Superior temporal gyrus (tissue), 1 donor: ENCODE data around the gene ELMOD2.
"Not testable (repeated sequence)": the region's sequence is repeated elsewhere in the genome, so short reads cannot be mapped to it uniquely, and the experiment has no call there.

Experiments
- DNase-seq: peaks from one replicate; pipeline ENCODE4 v3.0.0-alpha.2; 2016; ENCODE audit errors: extremely low spot score

The ELMOD2 gene, protein sequence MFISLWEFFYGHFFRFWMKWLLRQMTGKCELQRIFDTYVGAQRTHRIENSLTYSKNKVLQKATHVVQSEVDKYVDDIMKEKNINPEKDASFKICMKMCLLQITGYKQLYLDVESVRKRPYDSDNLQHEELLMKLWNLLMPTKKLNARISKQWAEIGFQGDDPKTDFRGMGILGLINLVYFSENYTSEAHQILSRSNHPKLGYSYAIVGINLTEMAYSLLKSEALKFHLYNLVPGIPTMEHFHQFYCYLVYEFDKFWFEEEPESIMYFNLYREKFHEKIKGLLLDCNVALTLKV

DNA sequence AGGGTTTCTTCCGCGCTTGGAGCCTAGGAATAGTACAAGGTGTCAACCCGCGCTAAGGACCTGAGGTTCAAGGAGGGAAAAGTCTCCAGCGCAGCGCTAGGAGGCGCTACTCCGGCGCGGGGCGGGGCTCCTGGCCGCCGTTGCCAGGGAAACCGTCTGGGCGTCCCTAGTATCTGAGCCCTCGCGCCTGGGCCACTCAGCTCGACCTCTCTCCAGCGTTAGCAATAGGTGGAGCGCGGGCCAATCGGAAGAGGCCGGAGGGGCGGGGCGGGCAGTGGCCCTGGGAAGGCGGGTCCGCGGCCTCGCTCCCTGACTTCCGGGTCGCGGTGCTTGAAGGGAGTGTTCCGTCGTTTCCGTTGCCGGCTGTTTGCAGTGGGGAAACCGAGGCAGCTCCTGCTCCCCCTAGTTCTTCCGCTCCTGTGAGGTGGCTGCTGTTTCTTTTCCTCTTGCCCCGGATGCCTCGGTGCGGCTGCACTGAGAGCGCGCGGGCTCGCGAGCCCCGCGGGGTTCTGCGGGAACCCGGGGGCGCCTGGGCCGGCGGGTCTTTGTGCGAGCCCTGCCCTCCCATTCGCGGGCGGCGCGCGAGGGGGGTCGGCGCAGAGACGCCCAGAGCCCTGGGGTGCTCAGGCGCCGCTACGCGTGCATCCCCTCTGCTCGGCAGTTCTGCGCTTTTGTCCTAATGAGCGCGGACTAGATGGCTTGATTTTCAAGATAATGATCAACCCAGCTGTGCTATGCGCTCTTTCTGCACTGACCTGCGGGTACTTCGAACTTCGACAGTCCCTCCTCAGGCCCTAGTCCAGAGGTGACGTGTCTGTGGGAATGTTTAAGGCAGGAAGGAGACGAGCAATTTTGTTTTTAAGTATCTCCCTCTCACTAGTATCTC, at the start of gene ELMOD2:
TSS of gene ELMOD2 (plus strand) at position 312 of the 886 bp plus-strand sequence. CDS start 1,261 bp downstream, outside the sequence.
- peak; percentile 95 for DNase-seq

DNA sequence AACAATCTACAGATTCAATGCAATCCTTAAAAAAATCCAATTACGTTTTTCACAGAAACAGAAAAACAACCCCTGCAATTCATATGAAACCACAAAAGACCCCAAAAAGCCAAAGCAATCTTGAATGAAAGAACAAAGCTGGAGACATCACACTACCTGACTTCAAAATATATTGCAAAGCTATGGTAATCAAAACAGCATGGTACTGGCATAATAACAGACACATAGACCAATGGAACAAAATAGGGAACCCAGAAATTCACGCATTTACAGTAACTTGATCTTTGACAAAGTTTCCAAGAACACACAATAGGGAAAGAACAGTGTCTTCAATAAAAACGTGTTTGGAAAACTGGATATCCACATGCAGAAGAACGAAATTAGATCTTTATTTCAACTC, 40.5 kb upstream of the ELMOD2 start:
- DNase-seq: no peak

DNA sequence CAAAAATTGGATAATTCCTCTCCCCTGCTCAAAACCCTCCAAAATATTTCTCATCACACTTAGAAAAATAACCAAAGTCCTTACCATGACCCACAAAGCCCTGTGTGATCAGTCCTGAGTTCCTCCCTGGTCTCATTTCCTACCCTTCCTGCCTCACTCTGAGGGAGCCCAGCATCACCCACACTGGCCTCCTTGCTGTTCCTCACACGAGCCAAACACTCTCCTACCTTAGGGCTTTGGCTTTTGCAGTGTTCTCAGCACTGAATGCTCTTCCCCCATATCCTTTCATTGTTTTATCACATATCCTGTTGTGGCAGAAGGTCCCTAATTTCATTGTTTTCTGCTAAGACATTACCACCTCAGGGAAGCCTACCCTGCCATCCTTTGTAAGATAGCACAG, 38.0 kb upstream of the ELMOD2 start:
- DNase-seq: no peak

DNA sequence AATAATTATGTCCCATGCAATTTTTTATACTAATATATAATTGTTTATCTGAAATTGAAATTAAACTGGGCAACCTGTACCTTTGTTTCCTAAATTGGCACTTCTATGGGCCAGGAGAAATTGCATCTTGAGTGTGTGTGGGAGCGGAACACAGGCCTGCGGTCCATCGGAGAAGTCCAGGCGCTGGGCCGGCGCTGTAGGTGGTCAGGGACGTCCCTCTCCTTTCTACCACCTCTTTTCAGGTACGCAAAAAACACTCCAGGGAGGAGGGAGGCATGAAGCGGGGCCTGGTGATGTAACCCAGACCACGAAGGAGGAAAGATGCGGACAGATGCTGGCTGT, 26.6 kb upstream of the ELMOD2 start:
- no peak for DNase-seq

DNA sequence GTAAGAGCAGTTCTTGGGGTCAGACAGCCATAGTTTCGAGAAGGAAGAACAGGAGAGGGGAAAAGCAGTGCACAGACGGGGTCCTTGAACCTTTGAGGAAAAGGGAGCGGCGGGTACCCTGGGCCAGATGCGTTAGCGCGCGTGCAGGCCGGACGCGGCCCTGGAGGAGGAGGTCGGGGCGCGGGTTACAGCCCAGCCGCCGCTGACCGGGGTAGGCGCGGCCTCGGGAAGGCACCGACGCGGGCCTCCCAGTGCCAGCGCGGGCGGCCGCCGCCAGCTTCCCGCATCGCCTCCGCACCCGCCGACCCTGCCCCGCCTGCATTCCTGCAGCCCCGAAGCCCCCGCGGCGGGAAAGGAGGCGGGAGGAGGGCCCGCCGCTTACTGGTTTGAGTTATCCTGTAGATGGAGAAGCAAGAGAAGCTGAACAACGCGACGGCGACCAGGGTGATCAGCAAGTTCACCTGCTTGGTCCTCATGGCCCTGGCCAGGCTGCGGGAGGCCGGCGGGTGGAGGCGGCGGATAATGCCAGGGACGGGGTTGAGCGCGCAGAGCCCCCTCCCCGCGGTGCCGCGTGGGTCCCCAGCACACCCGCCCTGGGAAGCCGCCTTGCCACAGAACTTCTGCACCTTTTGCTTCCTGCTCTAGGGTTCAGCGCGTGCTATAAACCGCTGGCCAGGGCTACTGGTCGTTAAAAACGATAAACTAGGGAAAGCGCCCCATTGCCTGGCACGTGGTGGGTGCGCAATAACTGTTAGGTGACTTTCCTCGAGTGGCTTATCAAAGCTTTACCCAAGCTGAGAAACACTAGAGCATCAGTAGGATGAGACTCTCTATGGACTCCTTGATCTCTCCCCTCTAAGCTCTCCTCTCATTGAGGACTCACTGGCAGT, 26.0 kb upstream of the ELMOD2 start, which contains the start of gene MGAT4D:
TSS of gene MGAT4D (minus strand) at position 547 of the 890 bp plus-strand sequence. CDS start at position 476, 71 bp downstream.
- no peak for DNase-seq

DNA sequence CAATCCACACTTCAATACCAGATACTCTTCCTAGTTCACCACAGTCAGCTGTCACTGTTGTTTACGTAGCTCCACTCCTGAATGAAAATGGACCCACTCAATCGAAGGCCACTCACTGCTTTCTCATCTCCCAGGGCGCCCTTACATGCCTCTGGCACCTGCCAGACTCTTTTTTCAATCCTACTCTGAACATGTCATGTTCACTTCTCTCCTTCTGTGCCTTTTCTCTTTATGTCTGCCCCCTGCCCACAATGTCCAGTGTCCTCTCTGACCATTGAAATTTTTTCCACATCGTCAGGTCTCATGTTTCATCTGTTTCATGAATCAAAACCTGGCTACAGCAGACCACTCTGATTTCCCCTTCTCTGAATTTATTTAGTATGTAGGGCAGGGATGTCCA, 24.6 kb upstream of the ELMOD2 start:
- no peak for DNase-seq

DNA sequence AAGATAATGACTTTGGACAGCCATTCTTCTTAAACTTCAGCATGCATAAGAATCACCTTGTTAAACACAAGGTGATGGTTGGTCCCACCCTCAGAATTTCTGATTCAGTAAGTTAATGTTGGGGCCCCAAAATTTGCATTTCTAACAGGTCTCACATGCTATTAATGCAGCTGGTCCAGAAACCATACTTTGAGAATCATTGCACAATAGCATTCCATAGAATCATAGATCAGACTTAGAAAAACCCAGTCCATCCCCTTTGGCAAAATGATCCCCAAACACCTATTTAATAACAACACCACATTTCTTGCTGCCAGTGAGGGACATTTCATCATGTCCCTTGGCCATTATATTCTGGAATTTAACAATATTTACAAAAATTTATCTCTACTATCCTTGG, 19.7 kb upstream of the ELMOD2 start:
- DNase-seq: no peak

DNA sequence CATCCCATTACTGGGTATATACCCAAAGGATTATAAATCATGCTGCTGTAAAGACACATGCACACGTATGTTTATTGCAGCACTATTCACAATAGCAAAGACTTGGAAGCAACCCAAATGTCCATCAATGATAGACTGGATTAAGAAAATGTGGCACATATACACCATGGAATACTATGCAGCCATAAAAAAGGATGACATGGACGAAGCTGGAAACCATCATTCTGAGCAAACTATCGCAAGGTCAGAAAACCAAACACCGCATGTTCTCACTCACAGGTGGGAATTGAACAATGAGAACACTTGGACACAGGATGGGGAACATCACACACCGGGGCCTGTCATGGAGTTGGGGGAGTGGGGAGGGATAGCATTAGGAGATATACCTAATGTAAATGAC, 10.2 kb upstream of the ELMOD2 start:
- DNase-seq: not testable (repeated sequence)

DNA sequence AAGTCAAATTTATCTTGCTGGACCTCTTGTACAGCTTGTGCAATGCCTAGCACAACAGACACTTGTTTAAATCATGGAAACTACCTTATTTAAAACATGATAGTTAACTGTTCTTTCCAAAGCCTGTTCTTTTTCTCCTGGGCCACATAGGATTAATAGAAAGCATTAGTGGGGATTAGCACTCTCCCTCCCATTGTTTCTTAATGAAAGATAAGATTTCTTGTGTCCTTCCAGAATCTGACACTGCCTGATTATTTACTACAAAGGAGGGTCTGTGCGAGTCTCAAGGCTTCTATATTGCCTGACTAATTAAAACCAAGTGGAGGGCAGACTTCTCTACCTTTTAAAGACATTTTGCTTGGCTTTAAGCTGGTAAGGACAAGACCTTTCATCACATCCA, 8.5 kb upstream of the ELMOD2 start:
- no peak for DNase-seq

DNA sequence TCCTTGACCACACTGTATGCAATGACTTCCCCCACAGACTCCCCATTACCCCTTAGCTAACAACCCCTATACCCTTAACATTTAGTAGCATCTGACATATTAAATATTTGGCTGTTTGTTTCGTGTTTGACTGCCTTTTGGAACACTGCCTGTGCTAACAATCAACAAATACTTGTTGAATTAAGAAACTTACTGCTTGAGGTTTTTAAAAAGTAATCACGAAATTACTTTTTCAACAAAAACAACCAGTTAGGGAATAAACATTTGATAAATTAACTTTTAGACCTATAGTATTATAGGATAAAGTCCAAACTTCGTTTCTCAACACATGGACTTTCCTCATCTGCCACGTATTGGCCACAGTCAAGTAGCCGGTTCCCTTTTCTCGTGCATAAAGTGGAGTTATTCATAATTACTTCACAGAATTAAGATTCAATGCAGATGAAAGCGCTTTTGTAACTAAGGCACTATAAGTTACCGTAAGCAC, 555 bp upstream of the ELMOD2 start:
- DNase-seq: no peak

DNA sequence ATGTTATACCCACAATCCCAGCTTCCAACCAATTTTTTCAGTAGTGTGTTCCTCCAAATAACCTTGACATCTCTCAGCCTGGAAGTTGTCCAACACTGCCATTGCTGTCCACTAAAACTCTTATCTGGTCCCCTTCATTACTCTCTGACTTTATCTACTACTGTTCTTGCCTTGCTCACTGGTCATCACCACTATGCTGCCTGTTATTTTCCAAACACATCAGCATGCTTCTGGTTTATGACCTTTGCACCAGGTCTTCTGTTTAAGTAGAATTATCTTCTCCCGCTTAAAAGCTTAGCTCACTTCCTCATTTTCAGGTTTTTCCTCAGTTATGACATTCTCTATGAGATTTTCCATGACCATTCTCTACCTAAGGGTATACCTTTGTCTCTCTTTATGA, 5.5 kb downstream of the ELMOD2 start:
- DNase-seq: no peak

DNA sequence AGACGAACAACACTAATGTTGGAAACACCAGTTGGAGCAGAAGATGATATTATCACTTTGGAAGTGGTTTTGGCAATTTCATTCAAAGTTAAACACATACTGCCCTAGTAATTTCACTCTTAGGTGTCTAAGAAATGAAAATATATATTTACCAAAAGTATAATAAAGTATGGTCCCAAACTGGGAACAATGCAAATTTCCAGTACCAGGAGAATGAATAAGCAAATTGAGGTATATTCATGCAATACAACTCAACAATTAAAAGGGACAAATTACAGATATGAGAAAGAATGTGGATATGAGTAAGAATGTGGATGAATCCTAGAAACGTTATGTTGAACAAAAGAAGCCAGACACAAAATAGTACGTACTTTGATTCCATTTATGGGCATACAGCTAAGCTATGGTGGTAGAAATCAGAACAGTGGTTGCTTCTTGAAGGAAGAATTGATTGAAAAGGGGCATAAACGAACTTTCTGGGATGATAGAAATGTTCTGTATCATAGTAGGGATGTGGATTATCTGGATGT, 10.0 kb downstream of the ELMOD2 start:
- no peak for DNase-seq

DNA sequence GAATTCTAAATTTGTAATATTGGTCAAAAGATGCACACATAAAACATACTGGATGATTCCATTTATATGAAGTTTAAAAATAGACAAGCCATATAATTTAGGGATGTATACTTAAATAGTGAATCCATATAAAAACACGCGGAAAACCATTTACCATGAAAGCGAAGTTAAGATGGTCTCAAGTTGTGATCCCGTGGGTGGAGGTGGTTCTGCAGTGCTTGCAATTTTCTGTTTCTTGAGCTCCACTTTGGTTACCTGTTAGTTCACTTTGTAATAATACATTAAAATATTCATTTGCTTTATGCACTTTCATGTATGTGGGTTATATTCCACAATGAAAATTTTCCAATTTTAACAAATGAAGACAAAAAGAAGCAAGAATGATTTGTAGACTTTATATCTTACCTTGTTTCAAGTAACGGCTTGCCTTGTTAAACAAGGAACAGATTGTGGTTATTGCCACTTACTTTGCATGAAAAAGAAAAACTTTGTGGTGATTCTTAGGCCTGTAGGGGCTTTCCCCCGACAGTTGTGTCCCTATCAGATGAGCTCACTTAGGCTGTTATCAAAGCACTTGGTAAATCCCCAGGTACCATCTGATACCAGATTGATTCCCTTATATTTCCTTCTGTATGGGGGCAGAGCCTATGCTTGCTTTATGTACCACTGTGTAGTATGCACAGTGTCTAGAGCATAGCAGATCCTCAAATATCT, 32.6 kb downstream of the ELMOD2 start:
- no peak for DNase-seq

DNA sequence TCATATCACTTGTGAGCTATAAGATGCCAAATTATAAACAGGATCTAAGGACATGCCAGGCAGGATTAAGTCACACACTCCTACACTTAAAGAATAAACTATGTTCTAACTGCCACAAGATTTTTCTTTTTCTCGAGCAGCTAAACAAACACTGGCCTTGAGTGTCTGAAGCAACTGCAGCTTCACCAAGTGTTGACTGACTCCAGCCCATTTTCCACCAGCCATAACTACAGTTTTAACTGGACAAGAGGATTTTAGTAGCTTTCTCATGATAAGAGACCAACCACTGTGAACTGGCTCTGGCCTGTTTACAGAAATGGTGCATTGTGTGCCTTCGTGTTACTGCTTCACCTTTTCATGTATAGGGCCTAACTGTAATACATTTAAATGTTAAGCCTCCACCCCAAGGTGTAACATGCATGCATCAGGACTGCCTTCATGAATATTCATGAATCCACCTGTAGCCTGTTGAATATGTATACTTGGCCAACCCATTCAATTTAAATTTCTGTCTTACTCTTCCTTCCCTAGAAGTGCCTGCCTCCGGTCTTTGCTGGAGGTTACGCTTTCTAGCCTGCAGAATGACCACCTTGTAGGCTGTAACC, 34.0 kb downstream of the ELMOD2 start:
- DNase-seq: no peak

DNA sequence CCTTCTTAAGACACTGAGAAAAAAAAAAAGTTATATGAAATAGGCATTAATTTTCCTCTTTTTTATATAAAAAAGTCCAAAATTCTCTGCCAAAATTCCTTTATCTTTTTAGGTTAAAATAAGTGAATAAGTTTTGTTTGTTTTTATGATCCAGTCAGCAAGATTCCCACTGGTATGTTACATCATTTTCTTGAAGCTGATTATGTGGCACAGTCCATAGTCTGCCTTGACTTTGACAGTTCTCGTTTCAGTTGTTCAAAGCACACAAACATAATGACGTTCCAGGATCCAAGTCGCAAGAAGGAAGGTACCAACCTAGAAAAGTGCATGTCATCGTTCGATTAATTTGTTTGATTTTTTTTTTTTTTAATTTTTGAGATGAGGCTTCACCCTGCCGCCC, 35.7 kb downstream of the ELMOD2 start:
- DNase-seq: no peak

DNA sequence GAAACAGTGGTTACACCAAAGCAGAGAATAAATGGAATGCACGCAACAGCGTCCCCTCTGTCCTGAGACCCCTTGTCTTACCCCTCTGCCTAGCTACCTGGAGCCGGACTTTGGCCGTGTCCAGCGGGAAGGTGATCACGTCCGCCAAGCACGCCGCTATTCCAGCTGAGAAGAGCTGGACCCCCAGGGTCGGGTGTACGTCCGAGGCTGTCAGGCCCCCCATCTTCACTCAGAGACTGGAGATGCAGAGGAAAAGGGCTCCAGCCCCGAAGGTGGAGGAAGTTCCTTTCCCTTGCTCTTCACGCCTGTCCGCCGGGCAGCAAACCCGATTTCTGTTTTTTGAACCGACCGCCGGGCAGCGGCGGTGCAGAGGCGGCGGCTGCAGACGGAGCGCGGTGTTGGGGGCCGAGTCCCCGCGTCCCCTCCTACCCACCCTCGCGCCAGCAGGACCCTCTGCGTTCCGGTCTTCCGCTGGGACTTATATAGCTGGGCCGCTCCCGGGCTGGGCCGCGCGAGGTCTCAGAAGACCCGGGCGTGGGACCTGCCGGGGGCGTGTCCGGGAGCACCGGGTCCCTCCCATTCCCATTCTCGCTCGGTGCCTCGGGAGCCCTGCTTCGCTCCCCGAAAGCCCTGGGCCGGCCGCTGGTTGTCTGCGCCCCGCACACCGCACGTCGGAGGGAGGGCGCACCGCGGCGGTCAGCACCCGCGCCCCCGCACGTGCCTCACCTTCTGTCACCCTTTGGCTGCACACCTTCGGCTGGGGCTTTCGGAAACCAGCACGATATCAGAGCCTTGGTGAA, 44.7 kb downstream of the ELMOD2 start, which contains the start of gene UCP1:
TSS of gene UCP1 (minus strand) at position 455 of the 800 bp plus-strand sequence. CDS start at position 223, 232 bp downstream.
- no peak for DNase-seq

DNA sequence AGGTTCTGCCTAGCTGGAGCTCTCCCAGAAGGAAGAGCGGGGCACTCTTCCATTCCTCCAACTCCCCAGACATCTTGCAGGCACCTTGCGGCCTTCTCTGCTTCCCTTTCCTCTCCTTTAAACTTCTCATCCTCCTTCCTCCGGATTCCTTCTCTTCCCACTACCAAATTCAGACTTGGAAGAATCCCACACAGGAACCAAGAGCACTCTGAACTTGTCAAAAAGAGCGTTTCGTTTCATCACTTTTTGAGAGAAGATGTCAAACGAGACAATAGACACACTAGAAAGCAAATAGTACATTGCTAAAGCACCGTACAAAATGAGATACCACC, 45.3 kb downstream of the ELMOD2 start:
- DNase-seq: no peak

DNA sequence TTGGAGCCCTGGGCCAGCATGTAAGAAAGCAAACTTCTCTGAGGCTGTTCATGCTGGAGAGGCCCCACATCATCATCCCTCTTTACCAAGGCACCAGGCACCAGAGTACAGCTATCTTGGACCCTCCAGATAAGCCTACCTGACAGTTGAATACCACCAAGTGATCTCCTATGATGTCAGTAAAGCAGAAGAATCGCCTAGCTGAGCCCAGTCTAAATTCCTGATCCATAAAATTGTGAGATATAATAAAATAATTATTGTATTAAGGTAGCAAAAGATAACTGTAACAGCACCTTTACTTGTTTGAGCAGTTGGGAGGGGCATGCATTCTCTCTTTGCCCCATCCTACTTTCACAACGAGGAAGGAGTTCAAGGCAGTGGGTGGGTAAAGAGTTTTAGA, 47.7 kb downstream of the ELMOD2 start:
- DNase-seq: no peak

DNA sequence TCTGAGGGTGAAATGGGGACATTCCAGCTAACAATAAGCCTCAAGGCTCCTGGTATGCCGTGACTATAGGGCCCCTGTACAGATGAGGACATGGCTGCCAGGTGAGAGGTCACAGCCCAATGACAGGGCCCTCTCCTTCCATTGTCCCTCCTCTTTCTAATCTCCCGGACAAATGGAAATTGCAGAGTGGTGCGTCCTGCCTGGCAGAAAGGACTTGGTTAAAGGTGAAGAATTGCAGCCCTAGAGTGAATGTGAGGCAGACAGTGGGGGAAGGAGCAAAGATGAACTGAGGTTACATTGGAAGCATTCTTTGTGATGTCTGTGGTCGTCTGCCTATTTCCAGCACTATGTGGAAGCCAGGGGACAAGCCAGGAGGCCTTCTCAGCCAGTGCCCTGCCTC, 51.5 kb downstream of the ELMOD2 start:
- DNase-seq: no peak

DNA sequence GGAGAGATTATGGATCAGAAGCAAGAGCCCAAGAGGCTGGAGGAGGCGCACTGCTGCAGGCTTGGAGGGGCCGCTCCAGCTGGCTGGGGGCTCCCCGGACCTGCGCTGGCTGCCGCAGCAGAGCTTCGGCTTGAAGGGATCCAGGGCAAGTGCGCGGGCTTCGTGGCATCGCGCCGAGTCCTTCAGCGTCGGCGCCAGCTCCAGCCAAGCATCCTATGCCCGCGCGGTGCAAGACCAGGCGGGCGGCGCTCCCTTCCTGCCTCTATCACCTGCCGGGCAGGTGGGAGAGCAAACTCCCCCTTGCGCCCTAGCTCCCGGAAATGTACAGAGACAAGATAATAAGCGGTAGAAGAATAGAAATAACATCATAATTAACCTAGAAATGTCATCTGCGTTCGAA, 55.3 kb downstream of the ELMOD2 start:
- no peak for DNase-seq
